Dermis blood vessel endothelial cell (primary cell): ENCODE measurements around the gene GUCY1B1. TPM values are rescaled to one million over a fixed set of nuclear protein-coding genes. Genes with fewer than 3 reads are reported as not detected.

Experiments
- DNase-seq: peaks from one replicate; pipeline ENCODE4 v3.0.0; 2010
- total RNA-seq: library from RNA; depleted of rRNA; stranded (reverse); fragments of >200 nt; gene quantifications from 2 replicates; pipeline ENCODE4 v1.2.3, GENCODE V29; 2014

Gene GUCY1B1
- total RNA-seq: 6.3 and 8.1 TPM in 2 replicates

GRCh38 chr4:155758481-155759371 is at the start of gene GUCY1B1:
Gene GUCY1B1 (plus strand): TSS chr4:155759021. CDS start chr4:155759141, 120 bp downstream.
- DNase-seq: peak; percentile 54

GRCh38 chr4:155709918-155710317 is 48.9 kb upstream of the GUCY1B1 start:
- DNase-seq: no peak

GRCh38 chr4:155711556-155711955 is 47.3 kb upstream of the GUCY1B1 start:
- no peak for DNase-seq

GRCh38 chr4:155712846-155713245 is 46.0 kb upstream of the GUCY1B1 start:
- no peak for DNase-seq

GRCh38 chr4:155713911-155714310 is 44.9 kb upstream of the GUCY1B1 start:
- DNase-seq: no peak

- no peak for DNase-seq
Measured at GRCh38 chr4:155722336-155722735, 36.5 kb upstream of the GUCY1B1 start.

GRCh38 chr4:155722816-155723499 is 35.9 kb upstream of the GUCY1B1 start:
- DNase-seq: no peak

- DNase-seq: no peak
Measured at GRCh38 chr4:155724731-155725130, 34.1 kb upstream of the GUCY1B1 start.

- DNase-seq: no peak
Measured at GRCh38 chr4:155734065-155734464, 24.8 kb upstream of the GUCY1B1 start.

- no peak for DNase-seq
Measured at GRCh38 chr4:155734951-155735350, 23.9 kb upstream of the GUCY1B1 start.

GRCh38 chr4:155735496-155735895 is 23.3 kb upstream of the GUCY1B1 start:
- no peak for DNase-seq

GRCh38 chr4:155738548-155738947 is 20.3 kb upstream of the GUCY1B1 start:
- DNase-seq: no peak

- DNase-seq: no peak
Measured at GRCh38 chr4:155741546-155741945, 17.3 kb upstream of the GUCY1B1 start.

GRCh38 chr4:155742310-155743015 is 16.4 kb upstream of the GUCY1B1 start:
- DNase-seq: no peak

GRCh38 chr4:155745984-155746383 is 12.8 kb upstream of the GUCY1B1 start:
- DNase-seq: no peak

GRCh38 chr4:155748039-155748438 is 10.8 kb upstream of the GUCY1B1 start:
- no peak for DNase-seq

GRCh38 chr4:155749041-155749440 is 9.8 kb upstream of the GUCY1B1 start:
- no peak for DNase-seq

GRCh38 chr4:155751569-155751968 is 7.3 kb upstream of the GUCY1B1 start:
- DNase-seq: no peak

- DNase-seq: no peak
Measured at GRCh38 chr4:155757745-155758265, 1.0 kb upstream of the GUCY1B1 start.

- DNase-seq: no peak
Measured at GRCh38 chr4:155759372-155760252, 791 bp downstream of the GUCY1B1 start.

GRCh38 chr4:155761047-155761446 is 2.2 kb downstream of the GUCY1B1 start:
- no peak for DNase-seq

- DNase-seq: no peak
Measured at GRCh38 chr4:155761916-155762315, 3.1 kb downstream of the GUCY1B1 start.
